NCI-H345 (cell line): ENCODE results near the gene EPB41L3.
"Not testable (repeated sequence)": the region's sequence is repeated elsewhere in the genome, so short reads cannot be mapped to it uniquely, and the experiment has no call there.

Experiments used
- DNase-seq: peaks from one replicate; lab custom pipeline; 2025; lab: John Stamatoyannopoulos, UW

Gene EPB41L3

GRCh38 chr18:5530629-5531178 is 13.1 kb downstream of the EPB41L3 start:
- DNase-seq, result no peak

- DNase-seq, result no peak
Measured at GRCh38 chr18:5529471-5529870, 14.3 kb downstream of the EPB41L3 start.

- DNase-seq, result no peak
Measured at GRCh38 chr18:5527603-5528002, 16.2 kb downstream of the EPB41L3 start.

GRCh38 chr18:5524660-5525059 is 19.1 kb downstream of the EPB41L3 start:
- DNase-seq, result no peak

DNA sequence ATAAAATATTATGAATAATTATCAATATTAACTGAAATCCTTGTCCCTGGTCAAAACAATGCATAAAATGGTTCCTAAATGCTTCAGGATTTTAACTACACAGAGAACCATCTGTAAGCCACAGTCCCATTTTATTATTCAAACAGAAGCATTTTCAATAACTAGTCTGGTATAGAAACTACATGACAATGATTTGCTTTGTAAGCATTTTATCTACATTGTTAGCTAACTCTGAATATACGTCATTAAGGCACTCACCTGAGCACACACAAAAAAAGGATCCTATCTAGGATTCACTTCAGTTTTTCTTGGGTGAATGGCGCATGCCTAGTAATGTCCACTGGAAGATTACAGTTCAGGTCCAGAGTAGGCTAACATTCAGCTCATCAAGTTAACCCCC is 22.8 kb downstream of the EPB41L3 start:
- no peak for DNase-seq

- no peak for DNase-seq
Measured at GRCh38 chr18:5520464-5520863, 23.3 kb downstream of the EPB41L3 start.

DNA sequence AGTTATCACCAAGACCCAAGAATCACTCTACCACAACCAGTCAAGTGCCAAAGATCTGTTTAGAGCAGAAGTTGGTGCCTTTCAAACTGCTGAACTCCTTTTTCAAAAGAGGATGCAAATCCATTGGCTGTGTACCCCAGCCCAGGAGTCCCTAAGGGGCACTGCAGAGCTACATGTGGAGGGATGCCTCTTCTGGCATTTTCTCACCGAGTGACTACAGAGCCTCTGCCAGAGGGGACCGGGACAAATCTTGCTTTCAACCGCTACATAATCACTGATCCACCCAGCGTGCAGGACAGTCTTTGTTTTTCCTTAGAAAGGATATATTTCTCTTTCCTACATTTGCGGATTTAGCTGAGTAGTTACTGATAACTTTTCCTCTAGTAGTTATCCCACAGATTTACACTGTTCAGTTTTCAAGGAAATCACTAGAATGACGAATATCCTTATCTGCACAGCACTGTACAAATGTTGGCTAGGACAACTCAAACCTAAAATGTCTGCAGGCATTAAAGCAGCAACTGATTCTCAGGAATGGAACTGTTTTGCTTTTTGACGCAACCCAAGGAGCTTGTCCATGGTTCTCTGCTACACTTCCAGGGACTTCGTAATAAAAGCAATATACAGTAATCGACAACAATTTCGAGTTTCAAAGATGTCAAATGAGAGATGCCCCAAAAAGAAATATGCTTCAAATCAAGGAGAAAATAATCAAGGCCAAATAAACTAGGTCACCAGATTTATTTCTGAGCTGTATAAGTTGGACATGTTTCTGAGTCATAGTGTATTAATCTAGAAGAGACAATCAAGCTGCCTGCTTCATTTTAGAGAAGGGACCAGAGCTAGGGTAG is 24.1 kb downstream of the EPB41L3 start:
- no peak for DNase-seq

GRCh38 chr18:5518899-5519371 is 24.9 kb downstream of the EPB41L3 start:
- no peak for DNase-seq

GRCh38 chr18:5518179-5518770 is 25.5 kb downstream of the EPB41L3 start:
- no peak for DNase-seq

DNA sequence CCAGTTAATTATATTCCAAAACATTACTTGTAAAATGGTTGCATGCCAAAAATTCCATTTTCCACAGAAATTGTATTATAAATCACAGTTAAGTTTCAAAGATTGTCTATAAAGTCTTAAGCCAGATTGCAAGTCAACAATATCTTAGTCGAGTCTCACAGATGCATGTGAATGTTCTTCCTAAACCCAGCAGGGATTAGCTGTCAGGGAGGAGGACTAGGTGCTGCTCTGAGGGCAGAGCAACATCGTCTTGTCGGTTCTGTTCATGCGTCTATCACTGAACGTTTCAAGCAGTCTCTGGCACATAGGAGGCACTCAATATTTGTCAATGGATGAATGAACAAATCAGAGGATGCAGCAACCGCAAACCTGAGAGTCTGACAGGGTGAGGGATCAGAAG is 27.0 kb downstream of the EPB41L3 start:
- DNase-seq, result no peak

GRCh38 chr18:5515011-5515784 is 28.6 kb downstream of the EPB41L3 start:
- DNase-seq, result no peak

- DNase-seq, result no peak
Measured at GRCh38 chr18:5513947-5514346, 29.9 kb downstream of the EPB41L3 start.

DNA sequence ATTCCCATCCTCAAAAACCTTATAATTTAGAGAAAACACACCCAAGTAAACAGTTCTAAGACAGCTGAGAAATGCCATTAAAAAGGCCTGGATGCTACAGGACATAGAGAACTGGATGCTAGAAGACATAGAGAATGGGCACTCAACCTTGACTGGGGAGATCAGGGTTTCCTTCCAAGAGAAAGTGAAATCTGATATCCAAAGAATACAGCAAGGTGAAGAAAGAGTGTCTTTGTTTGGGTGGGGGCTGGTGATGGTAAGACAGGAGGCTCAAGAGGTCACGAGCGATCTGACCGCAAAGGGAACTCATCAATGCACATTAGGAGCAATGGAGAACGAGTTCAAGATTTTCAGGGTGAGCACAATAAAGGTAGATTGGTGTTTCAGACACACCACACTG is 31.6 kb downstream of the EPB41L3 start:
- no peak for DNase-seq

DNA sequence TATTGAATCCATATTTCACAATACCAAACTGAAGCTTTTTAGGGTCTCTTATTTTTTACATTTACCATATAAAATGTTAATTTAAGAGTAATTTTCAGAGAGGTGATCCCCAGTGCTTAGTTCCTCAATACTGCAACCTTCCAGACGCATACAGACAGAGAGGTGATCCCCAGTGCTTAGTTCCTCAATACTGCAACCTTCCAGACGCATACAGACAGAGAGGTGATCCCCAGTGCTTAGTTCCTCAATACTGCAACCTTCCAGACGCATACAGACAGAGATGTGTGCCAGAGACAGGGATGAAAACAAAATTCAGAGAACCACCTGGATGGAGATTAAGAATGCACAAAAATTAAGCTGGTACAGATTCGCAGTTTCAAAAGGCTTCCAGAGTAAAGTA is 32.3 kb downstream of the EPB41L3 start:
- not testable (repeated sequence) for DNase-seq

DNA sequence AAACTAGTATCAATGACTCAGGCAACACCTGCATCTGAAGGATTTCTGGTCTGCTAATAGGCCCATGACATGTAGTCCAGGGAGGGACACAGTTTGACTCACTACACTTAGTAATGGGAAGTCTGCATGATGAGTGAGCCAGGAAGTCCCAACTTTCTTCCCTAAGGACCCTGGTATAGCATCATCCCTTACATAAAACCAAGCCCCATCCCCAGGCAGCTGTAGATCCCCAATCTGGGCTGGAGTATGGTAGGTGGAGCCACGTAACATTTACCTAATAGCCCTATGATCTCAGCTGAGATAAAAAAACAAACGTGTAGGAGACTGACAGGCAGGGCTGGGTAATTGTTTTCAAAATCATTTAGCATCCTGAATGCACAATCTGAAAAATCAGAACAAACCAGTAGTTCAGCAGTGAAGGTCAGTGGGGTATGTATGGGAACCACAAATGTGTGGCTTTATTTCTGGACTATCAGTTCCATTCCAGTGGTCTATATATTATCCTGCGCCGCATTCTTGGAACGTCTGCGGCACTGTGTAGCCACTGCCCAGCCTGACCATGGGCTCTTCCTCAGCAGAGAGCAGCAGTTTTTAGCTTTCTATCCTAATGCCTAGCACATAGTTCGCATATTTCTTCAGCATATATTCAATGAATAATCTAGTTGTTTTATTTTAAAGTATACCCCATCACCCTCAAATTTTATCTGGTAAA is 33.5 kb downstream of the EPB41L3 start:
- no peak for DNase-seq

DNA sequence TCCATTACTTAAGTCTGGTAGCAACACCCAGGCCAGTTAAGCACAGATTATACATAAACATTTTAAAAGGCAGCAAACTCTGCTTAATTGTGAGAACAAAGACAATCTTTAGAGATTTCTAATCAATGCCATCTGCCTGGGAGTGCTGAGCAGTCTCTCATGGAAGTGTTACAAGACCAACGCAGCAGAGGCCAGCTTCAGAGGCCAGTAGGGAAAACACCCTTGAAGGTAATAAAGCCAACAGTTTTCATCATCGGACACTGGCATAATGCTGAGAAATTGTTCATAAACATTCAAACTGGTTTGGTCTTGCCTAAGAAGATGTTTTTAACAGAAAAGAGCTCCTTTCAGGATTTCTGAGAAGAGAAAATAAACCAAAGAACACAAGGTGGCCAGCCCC is 35.0 kb downstream of the EPB41L3 start:
- no peak for DNase-seq

DNA sequence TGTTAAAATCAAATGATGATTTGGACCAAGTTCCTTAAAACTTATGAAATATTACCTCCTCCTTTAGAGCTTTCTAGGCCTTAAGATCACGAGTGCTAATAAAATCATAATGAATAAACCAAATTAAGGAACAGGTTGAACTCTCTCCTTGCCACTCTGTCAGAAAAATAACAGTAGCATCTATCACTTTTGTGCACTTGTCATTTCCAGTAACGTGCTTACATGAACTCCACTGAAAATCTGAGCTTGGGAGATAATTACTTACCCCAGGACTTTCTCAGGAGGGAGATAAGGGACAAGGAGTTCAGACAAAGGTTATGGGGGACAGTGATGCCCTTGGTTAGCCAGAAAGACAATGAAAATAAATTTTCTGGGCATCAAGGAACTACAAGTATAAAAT is 36.0 kb downstream of the EPB41L3 start:
- DNase-seq, result no peak

DNA sequence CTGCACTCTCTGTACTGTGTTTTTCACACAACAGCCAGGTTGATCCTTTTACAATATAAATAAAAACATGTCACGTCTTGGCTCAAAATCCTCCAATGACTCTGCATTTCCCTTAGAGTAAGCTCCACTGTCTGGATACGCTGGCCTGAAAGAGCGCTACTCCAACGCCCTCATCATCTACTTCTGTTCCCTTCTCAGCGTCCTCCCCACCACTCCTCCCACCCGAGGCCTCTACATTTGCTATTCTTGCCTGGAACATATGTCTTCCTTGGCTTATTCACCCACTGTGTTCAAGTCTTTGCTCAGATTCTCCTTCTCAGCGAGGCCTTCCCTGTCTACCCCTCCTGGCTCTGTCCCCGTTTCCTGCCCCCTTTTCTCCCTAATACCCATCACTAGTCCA is 37.6 kb downstream of the EPB41L3 start:
- no peak for DNase-seq

- no peak for DNase-seq
Measured at GRCh38 chr18:5503740-5504139, 40.1 kb downstream of the EPB41L3 start.

DNA sequence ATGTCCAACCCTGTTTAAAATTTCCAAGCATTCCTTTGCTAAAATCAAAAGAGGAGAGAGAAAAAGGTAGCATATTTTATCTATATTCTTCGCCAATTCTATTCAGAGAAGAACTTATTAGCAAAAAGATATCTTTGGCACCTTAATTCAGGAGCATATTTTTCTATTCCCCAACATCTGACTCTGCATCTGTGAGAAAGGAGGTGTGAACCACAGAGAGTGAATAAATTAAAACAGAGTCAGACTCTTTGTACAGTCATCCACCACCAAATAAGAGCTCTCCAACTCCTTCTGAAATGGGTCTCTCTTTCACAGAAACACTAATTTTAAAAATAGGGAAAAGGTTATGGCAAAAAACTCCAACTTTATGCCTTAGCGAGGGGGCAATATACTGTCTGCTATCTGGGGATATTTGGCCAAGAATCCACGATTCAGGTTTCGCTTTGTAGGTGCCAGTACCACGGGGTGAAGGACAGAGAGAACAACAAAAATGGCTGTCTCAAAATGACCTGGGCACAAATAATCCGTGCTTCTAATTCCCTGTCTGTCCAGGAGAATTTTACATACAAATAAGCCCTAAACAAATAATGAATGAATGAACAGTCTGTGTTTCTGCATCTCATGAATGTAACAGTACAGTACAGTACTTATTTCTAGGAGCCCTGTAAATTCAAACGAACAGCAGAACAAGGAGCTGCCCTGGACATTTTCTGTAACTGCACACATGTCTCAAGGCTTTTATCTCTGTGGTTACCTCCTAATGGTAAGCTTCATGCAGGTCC is 43.4 kb downstream of the EPB41L3 start:
- DNase-seq, result no peak

DNA sequence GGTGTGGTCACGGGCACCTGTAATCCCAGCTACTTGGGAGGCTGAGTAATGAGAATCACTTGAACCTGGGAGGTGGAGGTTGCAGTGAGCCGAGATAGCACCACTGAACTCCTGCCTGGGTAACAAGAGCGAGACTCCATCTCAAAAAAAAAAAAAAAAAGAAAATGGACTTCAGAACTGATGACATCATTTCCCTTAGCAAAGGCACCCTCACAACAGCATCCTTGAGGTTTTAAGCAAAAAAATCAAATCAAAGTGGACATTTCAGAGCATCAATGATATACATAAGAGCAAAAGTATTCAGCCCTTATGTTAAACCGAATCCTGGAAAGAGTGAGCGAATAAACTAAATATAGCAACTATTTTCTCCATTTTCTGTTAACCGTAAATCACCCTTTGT is 45.3 kb downstream of the EPB41L3 start:
- no peak for DNase-seq
